WTC11 (cell line): ENCODE measurements around the gene UBA1. TPM values are rescaled to one million over a fixed set of nuclear protein-coding genes. Genes with fewer than 3 reads are reported as not detected.

Experiments
- ATAC-seq: fragments of 200-7000 bp; cut with Tn5 transposase; 2 replicates; pipeline ENCODE4 v1.10.0; 2021; ENCODE audit warnings: mild to moderate bottlenecking, moderate library complexity
- CTCF ChIA-PET: fragments of 300-600 bp; sonication (Branson Sonifier 250); formaldehyde crosslinking; loops from one replicate; lab custom pipeline; 2021; ENCODE audit warnings: antibody characterized with exemption; lab: Charles Lee
- POLR2A ChIA-PET: fragments of 350-600 bp; sonication (Branson Sonifier 250); formaldehyde crosslinking; loops from one replicate; lab custom pipeline; 2021; ENCODE audit warnings: antibody characterized with exemption; lab: Charles Lee
- DNase-seq: peaks from one replicate; pipeline ENCODE4 v3.0.0; 2021; ENCODE audit warnings: low spot score
- H3K27ac Mint-ChIP-seq: 2 replicates; pipeline ENCODE4 v1.8.0; 2021; ENCODE audit warnings: mixed read lengths
- H3K27me3 Mint-ChIP-seq: 2 replicates; pipeline ENCODE4 v1.8.0; 2021; ENCODE audit warnings: low read depth, mild to moderate bottlenecking, moderate library complexity, mixed read lengths
- H3K36me3 Mint-ChIP-seq: 2 replicates; pipeline ENCODE4 v1.8.0; 2021; ENCODE audit warnings: mixed read lengths
- H3K4me1 Mint-ChIP-seq: 2 replicates; pipeline ENCODE4 v1.8.0; 2022; ENCODE audit warnings: mixed read lengths
- H3K4me3 Mint-ChIP-seq: 2 replicates; pipeline ENCODE4 v1.8.0; 2021; ENCODE audit warnings: mild to moderate bottlenecking, moderate library complexity, mixed read lengths
- H3K9me3 Mint-ChIP-seq: 2 replicates; pipeline ENCODE4 v1.8.0; 2021; ENCODE audit warnings: mixed read lengths
- CBFB ChIP-seq: sonication (generic); formaldehyde crosslinking; IDR thresholded peaks from 2 replicates; pipeline ENCODE4 v1.8.1; 2022; ENCODE audit warnings: mild to moderate bottlenecking, low read depth, missing genetic modification reagents
- EMX1 ChIP-seq: fragments of 250-450 bp; sonication (Bioruptor Pico); IDR thresholded peaks from 2 replicates; pipeline ENCODE4 v1.8.0; 2021; ENCODE audit warnings: mild to moderate bottlenecking
- ESRRA ChIP-seq: sonication (generic); formaldehyde crosslinking; IDR thresholded peaks from 2 replicates; pipeline ENCODE4 v1.8.1; 2022; ENCODE audit warnings: mild to moderate bottlenecking, missing genetic modification reagents, borderline replicate concordance
- FOXK1 ChIP-seq: sonication (generic); formaldehyde crosslinking; IDR thresholded peaks from 2 replicates; pipeline ENCODE4 v1.8.0; 2022; ENCODE audit warnings: mild to moderate bottlenecking, moderate library complexity, missing genetic modification reagents
- GABPB1 ChIP-seq: sonication (generic); formaldehyde crosslinking; IDR thresholded peaks from 2 replicates; pipeline ENCODE4 v1.8.1; 2023; ENCODE audit warnings: mild to moderate bottlenecking, missing genetic modification reagents
- HMGA2 ChIP-seq: fragments of 250-450 bp; sonication (Bioruptor Pico); IDR thresholded peaks from 2 replicates; pipeline ENCODE4 v1.4.0; 2021; ENCODE audit warnings: mild to moderate bottlenecking, moderate library complexity
- MYBL2 ChIP-seq: sonication (generic); formaldehyde crosslinking; IDR thresholded peaks from 2 replicates; pipeline ENCODE4 v1.8.1; 2023; ENCODE audit warnings: mild to moderate bottlenecking, moderate library complexity, missing genetic modification reagents
- RELA ChIP-seq: sonication (generic); formaldehyde crosslinking; IDR thresholded peaks from 2 replicates; pipeline ENCODE4 v1.8.1; 2022; ENCODE audit warnings: missing genetic modification reagents, mild to moderate bottlenecking, borderline replicate concordance
- SMAD3 ChIP-seq: sonication (generic); formaldehyde crosslinking; IDR thresholded peaks from 2 replicates; pipeline ENCODE4 v1.8.0; 2022; ENCODE audit warnings: missing genetic modification reagents, mild to moderate bottlenecking, borderline replicate concordance
- SMAD4 ChIP-seq: sonication (generic); formaldehyde crosslinking; IDR thresholded peaks from 2 replicates; pipeline ENCODE4 v1.8.0; 2022; ENCODE audit warnings: mild to moderate bottlenecking, missing genetic modification reagents
- SOX15 ChIP-seq: fragments of 250-450 bp; sonication (Bioruptor Pico); IDR thresholded peaks from 2 replicates; pipeline ENCODE4 v1.9.0; 2021; ENCODE audit warnings: mild to moderate bottlenecking
- TCF7 ChIP-seq: sonication (generic); formaldehyde crosslinking; IDR thresholded peaks from 2 replicates; pipeline ENCODE4 v1.8.0; 2022; ENCODE audit warnings: mild to moderate bottlenecking, low read depth, missing genetic modification reagents, moderate library complexity
- ZNF138 ChIP-seq: sonication (generic); formaldehyde crosslinking; conservative IDR thresholded peaks from 2 replicates; pipeline ENCODE4 v1.8.1; 2022; ENCODE audit warnings: mild to moderate bottlenecking, moderate library complexity, missing genetic modification reagents
- ZNF263 ChIP-seq: sonication (generic); formaldehyde crosslinking; IDR thresholded peaks from 2 replicates; pipeline ENCODE4 v1.8.1; 2022; ENCODE audit warnings: low read depth, mild to moderate bottlenecking, moderate library complexity, missing genetic modification reagents
- ZNF416 ChIP-seq: fragments of 250-450 bp; sonication (Bioruptor Pico); IDR thresholded peaks from 2 replicates; pipeline ENCODE4 v1.9.0; 2021; ENCODE audit warnings: mild to moderate bottlenecking, inconsistent platforms
- total RNA-seq: library from RNA; stranded (reverse); gene quantifications from 3 replicates; pipeline ENCODE4 v1.2.3, GENCODE V29; 2021
- TF ChIP-seq, protein P1 (sequence below): fragments of 250-450 bp; sonication (Bioruptor Pico); IDR thresholded peaks from 2 replicates; pipeline ENCODE4 v2.1.2; 2022; ENCODE audit warnings: mild to moderate bottlenecking, moderate library complexity
- TF ChIP-seq, protein P2 (sequence below): sonication (generic); formaldehyde crosslinking; conservative IDR thresholded peaks from 2 replicates; pipeline ENCODE4 v1.8.1; 2023; ENCODE audit warnings: mild to moderate bottlenecking, low read depth, missing genetic modification reagents, moderate library complexity
- TF ChIP-seq, protein P3 (sequence below): sonication (generic); formaldehyde crosslinking; IDR thresholded peaks from 2 replicates; pipeline ENCODE4 v1.8.1; 2023; ENCODE audit warnings: mild to moderate bottlenecking, missing genetic modification reagents, borderline replicate concordance
- TF ChIP-seq, protein P4 (sequence below): sonication (generic); formaldehyde crosslinking; IDR thresholded peaks from 2 replicates; pipeline ENCODE4 v1.8.1; 2023; ENCODE audit warnings: mild to moderate bottlenecking, missing genetic modification reagents
- TF ChIP-seq, protein P5 (sequence below): sonication (generic); formaldehyde crosslinking; IDR thresholded peaks from 2 replicates; pipeline ENCODE4 v1.8.1; 2023; ENCODE audit warnings: mild to moderate bottlenecking, missing genetic modification reagents

UBA1 gene
- total RNA-seq, 1 experiment from 2014 or later = 379 TPM

DNA sequence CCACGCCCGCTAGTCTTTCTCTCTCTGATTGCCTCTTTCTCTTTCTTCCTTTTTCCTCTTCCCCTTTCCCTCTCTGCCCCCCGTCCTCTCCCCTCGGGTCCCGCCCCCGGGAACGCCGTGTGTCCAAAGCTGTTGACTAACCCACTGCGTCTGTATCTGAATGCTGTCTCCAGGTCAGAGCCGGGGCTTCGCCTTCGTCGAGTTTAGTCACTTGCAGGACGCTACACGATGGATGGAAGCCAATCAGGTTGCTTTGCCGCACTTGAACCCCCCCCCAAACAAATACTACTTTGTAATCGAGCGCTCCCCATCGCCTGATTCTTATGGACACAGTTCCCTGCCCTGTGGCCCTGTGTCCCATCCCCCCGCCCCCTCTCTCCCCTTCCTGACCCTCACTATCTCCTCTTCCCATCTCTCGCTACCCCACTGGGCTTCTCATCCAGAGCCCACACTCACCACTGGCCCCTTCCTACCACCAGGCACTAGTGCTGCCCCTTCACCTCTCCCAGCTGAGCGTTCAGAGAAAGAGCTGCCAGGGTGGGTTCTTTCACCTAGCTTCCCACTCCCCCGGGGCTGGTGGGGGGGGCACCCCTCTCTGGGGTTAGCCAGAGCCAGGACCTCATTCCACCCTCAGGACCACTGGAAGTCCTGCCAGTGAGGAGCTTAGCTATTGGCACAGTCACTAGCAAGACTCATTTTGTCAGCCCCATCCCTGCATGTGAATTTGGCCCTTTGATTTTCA lies 18.6 kb upstream of the UBA1 start (continued):
- TF ChIP-seq SOX15 (CRISPR knock-in tag) (no peak), CBFB (CRISPR knock-in tag) (no peak), ZNF263 (CRISPR knock-in tag) (no peak)
- TF ChIP-seq, protein P1, sequence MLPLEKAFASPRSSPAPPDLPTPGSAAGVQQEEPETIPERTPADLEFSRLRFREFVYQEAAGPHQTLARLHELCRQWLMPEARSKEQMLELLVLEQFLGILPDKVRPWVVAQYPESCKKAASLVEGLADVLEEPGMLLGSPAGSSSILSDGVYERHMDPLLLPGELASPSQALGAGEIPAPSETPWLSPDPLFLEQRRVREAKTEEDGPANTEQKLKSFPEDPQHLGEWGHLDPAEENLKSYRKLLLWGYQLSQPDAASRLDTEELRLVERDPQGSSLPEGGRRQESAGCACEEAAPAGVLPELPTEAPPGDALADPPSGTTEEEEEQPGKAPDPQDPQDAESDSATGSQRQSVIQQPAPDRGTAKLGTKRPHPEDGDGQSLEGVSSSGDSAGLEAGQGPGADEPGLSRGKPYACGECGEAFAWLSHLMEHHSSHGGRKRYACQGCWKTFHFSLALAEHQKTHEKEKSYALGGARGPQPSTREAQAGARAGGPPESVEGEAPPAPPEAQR (CRISPR knock-in tag) = no peak

DNA sequence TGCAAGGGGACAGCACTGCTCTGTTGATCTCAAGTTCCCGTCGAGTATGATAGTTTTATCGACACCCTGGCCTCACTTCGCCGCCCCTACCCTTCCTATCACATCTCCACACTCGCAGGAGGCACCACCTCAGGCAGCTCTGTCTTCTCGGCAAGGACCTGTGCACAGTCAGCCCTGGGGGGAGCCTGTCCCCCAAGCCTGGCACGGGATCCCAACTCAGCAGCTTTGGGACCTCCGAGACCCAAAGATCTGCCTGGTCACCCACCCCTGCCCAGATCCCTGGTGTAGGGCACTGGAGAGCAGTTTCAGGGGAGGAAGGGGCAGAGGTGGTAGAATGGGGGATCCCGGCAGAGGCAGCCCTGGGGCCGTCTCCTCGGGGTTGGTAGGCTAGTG lies 18.0 kb upstream of the UBA1 start:
- Mint-ChIP-seq H3K36me3 (peaks cover 22% of the 10 kb centered on the region), H3K27me3 (no peaks in the 10 kb centered on the region), H3K27ac (no peak overlapping the region), H3K9me3 (no peaks in the 10 kb centered on the region), H3K4me1 (no peaks in the 10 kb centered on the region), H3K4me3 (no peak overlapping the region)
- DNase-seq = no peak
- ATAC-seq = no peak
- POLR2A ChIA-PET = interaction anchor here (0.6 kb wide), 1 partner anchor 62 kb away, joined by 3 read pairs; no protein-coding TSS in a partner anchor
- TF ChIP-seq FOXK1 (CRISPR knock-in tag) (no peak), RELA (CRISPR knock-in tag) (no peak), GABPB1 (CRISPR knock-in tag) (no peak), HMGA2 (no peak), ZNF138 (CRISPR knock-in tag) (no peak), ESRRA (CRISPR knock-in tag) (no peak), TCF7 (no peak), MYBL2 (CRISPR knock-in tag) (no peak), SMAD4 (no peak), ZNF416 (no peak), EMX1 (CRISPR knock-in tag) (no peak), SMAD3 (CRISPR knock-in tag) (no peak)
- TF ChIP-seq, protein P2, sequence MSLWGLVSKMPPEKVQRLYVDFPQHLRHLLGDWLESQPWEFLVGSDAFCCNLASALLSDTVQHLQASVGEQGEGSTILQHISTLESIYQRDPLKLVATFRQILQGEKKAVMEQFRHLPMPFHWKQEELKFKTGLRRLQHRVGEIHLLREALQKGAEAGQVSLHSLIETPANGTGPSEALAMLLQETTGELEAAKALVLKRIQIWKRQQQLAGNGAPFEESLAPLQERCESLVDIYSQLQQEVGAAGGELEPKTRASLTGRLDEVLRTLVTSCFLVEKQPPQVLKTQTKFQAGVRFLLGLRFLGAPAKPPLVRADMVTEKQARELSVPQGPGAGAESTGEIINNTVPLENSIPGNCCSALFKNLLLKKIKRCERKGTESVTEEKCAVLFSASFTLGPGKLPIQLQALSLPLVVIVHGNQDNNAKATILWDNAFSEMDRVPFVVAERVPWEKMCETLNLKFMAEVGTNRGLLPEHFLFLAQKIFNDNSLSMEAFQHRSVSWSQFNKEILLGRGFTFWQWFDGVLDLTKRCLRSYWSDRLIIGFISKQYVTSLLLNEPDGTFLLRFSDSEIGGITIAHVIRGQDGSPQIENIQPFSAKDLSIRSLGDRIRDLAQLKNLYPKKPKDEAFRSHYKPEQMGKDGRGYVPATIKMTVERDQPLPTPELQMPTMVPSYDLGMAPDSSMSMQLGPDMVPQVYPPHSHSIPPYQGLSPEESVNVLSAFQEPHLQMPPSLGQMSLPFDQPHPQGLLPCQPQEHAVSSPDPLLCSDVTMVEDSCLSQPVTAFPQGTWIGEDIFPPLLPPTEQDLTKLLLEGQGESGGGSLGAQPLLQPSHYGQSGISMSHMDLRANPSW (CRISPR knock-in tag) = no peak
- TF ChIP-seq, protein P3, sequence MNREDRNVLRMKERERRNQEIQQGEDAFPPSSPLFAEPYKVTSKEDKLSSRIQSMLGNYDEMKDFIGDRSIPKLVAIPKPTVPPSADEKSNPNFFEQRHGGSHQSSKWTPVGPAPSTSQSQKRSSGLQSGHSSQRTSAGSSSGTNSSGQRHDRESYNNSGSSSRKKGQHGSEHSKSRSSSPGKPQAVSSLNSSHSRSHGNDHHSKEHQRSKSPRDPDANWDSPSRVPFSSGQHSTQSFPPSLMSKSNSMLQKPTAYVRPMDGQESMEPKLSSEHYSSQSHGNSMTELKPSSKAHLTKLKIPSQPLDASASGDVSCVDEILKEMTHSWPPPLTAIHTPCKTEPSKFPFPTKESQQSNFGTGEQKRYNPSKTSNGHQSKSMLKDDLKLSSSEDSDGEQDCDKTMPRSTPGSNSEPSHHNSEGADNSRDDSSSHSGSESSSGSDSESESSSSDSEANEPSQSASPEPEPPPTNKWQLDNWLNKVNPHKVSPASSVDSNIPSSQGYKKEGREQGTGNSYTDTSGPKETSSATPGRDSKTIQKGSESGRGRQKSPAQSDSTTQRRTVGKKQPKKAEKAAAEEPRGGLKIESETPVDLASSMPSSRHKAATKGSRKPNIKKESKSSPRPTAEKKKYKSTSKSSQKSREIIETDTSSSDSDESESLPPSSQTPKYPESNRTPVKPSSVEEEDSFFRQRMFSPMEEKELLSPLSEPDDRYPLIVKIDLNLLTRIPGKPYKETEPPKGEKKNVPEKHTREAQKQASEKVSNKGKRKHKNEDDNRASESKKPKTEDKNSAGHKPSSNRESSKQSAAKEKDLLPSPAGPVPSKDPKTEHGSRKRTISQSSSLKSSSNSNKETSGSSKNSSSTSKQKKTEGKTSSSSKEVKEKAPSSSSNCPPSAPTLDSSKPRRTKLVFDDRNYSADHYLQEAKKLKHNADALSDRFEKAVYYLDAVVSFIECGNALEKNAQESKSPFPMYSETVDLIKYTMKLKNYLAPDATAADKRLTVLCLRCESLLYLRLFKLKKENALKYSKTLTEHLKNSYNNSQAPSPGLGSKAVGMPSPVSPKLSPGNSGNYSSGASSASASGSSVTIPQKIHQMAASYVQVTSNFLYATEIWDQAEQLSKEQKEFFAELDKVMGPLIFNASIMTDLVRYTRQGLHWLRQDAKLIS (CRISPR knock-in tag) = no peak
- TF ChIP-seq, protein P4, sequence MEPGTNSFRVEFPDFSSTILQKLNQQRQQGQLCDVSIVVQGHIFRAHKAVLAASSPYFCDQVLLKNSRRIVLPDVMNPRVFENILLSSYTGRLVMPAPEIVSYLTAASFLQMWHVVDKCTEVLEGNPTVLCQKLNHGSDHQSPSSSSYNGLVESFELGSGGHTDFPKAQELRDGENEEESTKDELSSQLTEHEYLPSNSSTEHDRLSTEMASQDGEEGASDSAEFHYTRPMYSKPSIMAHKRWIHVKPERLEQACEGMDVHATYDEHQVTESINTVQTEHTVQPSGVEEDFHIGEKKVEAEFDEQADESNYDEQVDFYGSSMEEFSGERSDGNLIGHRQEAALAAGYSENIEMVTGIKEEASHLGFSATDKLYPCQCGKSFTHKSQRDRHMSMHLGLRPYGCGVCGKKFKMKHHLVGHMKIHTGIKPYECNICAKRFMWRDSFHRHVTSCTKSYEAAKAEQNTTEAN = no peak
- TF ChIP-seq, protein P5, sequence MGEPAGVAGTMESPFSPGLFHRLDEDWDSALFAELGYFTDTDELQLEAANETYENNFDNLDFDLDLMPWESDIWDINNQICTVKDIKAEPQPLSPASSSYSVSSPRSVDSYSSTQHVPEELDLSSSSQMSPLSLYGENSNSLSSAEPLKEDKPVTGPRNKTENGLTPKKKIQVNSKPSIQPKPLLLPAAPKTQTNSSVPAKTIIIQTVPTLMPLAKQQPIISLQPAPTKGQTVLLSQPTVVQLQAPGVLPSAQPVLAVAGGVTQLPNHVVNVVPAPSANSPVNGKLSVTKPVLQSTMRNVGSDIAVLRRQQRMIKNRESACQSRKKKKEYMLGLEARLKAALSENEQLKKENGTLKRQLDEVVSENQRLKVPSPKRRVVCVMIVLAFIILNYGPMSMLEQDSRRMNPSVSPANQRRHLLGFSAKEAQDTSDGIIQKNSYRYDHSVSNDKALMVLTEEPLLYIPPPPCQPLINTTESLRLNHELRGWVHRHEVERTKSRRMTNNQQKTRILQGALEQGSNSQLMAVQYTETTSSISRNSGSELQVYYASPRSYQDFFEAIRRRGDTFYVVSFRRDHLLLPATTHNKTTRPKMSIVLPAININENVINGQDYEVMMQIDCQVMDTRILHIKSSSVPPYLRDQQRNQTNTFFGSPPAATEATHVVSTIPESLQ = no peak
- CTCF ChIA-PET = no interaction called here
